Left lung (tissue), 10 donors: ENCODE results near the gene TNIK. TPM values are rescaled to one million over a fixed set of nuclear protein-coding genes. Genes with fewer than 3 reads are reported as not detected.
A peak's percentile ranks its signal among the peaks of the same experiment; 100 is the strongest.

Experiments used
- ATAC-seq: fragments of 200-7000 bp; cut with Tn5 transposase; one replicate; pipeline ENCODE4 v1.9.1; 2020; ENCODE audit warnings: moderate library complexity
- DNase-seq, 4 donors: peaks; one replicate each; pipeline ENCODE4 v3.0.0-alpha.2; 2013 to 2020
- H3K27ac ChIP-seq, 2 donors: fragments of 200-600 bp; sonication (generic) in 1 of 2; one replicate each; pipeline versions ENCODE4 v1.5.0 to v1.8.0; 2020 to 2021
- H3K27me3 ChIP-seq, 2 donors: fragments of 200-600 bp; sonication (generic) in 1 of 2; one replicate each; pipeline versions ENCODE4 v1.5.0 to v1.8.0; 2020 to 2021
- H3K36me3 ChIP-seq, 2 donors: fragments of 200-600 bp; sonication (generic) in 1 of 2; one replicate each; pipeline versions ENCODE4 v1.5.0 to v1.8.0; 2020 to 2021
- H3K4me1 ChIP-seq, 2 donors: fragments of 200-600 bp; one replicate each; pipeline ENCODE4 v1.8.0; 2021
- H3K4me3 ChIP-seq, 2 donors: fragments of 200-600 bp; sonication (generic) in 1 of 2; one replicate each; pipeline versions ENCODE4 v1.5.0 to v1.8.0; 2020 to 2021; ENCODE audit warnings: mild to moderate bottlenecking in 1 of 2
- H3K9me3 ChIP-seq, 2 donors: fragments of 200-600 bp; sonication (generic) in 1 of 2; one replicate each; pipeline versions ENCODE4 v1.5.0 to v1.8.0; 2020 to 2021
- intact Hi-C, 2 donors: fragments of 100-400 bp; cut with DNase I; formaldehyde crosslinking; loops; one replicate each; pipeline versions ENCODE4 v1.11.2 to v1.14.2; 2022
- polyA plus RNA-seq, 6 donors: library from polyadenylated mRNA; unstranded; fragments of 120-200 nt; gene quantifications; one replicate each; pipeline ENCODE4 v1.2.1, GENCODE V29; 2013; ENCODE audit not compliant: insufficient read length in 6 of 6
- total RNA-seq, 2 donors: library from RNA; stranded (reverse); fragmentation: NEBNext Ultra II Directional; extraction: Animal tissue kit (Norgen Biotek cat#: 25700); gene quantifications; one replicate each; pipeline ENCODE4 v1.2.1, GENCODE V29; 2021
- TF ChIP-seq, protein P1 (sequence below), 2 donors: fragments of 200-600 bp; sonication (generic) in 1 of 2; IDR thresholded peaks; one replicate each; pipeline versions ENCODE4 v1.5.0 to v1.8.0; 2021; ENCODE audit warnings: antibody characterized with exemption in 2 of 2
- donor health status: DM: no; HTN: yes; CAD: no.
- donor health status: DM: no; HTN: no; CAD: no.

TNIK gene
- total and polyA plus RNA-seq, 8 donors: 14.8 to 42.0 (median 17.4) TPM

DNA sequence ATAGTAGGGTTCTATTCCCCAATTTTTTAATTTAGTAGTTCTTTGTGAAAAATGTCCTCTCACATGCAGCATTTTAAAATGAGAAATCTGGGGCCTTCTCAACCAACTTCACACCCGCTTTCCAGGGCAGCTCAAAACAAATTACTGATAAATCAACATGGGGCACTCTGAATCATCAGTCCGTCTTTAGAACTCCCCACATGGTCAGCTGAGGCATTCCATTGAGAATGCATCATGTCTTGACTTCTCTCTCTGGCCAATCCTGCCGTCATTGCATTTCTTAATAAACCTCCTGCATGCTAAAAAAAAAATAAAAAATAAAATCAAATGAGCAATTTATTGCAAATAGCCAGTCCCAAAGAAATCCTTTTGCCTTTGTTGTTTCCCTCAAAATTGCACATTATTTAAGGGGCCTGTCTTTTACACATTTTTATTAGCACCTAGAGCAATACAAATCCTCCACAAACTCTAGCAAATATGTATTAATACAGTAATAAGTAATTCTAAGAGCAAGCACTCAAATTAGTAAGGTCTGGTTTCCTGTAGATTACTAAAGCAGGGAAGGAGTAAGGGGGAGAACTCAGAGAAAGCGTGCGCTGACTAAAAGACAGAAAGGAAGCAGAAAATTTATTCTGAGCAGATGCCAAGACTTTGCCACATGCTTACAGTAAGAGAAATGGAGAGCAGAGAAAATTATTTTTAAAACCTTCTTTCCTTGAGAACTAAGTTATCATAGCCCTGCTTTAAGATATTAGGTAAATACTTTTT, 175.7 kb downstream of the TNIK start:
- H3K4me3 ChIP-seq: no peak overlapping the region
- H3K36me3 ChIP-seq: no peaks in the 10 kb centered on the region
- no peaks in the 10 kb centered on the region for H3K4me1 ChIP-seq
- intact Hi-C loops: no loop called here
- peak overlapping the region in 1 of 2 donors; percentile 74 for H3K27ac ChIP-seq
- TF ChIP-seq, protein P1, sequence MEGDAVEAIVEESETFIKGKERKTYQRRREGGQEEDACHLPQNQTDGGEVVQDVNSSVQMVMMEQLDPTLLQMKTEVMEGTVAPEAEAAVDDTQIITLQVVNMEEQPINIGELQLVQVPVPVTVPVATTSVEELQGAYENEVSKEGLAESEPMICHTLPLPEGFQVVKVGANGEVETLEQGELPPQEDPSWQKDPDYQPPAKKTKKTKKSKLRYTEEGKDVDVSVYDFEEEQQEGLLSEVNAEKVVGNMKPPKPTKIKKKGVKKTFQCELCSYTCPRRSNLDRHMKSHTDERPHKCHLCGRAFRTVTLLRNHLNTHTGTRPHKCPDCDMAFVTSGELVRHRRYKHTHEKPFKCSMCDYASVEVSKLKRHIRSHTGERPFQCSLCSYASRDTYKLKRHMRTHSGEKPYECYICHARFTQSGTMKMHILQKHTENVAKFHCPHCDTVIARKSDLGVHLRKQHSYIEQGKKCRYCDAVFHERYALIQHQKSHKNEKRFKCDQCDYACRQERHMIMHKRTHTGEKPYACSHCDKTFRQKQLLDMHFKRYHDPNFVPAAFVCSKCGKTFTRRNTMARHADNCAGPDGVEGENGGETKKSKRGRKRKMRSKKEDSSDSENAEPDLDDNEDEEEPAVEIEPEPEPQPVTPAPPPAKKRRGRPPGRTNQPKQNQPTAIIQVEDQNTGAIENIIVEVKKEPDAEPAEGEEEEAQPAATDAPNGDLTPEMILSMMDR (IDR thresholded peaks at IDR 0.05): no peak
- H3K9me3 ChIP-seq: no peaks in the 10 kb centered on the region
- peak; percentile 77 for ATAC-seq
- H3K27me3 ChIP-seq: no peaks in the 10 kb centered on the region
- DNase-seq: peak in 1 of 4 donors; percentile 35

DNA sequence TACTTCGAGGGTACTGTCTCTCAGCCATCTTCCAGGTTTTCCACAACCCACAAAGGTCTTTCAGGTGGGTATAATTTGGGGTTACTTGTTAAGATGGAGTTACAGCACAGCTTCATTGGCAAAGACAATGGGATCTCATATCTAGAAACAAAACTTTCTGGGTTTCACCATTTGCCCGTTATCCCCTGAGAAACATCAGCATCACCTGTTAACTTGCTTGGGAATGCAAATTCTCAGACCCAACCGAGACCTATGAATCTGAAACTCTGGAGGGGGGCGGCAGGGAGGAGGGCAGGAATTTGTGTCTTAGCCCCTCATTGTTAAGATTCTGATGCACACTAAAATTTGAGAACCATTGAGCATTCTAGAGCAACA, 176.4 kb downstream of the TNIK start:
- TF ChIP-seq, protein P1 (IDR thresholded peaks at IDR 0.05): no peak
- no peak for ATAC-seq
- no peak for DNase-seq
- Histone ChIP-seq H3K4me1 (no peaks in the 10 kb centered on the region), H3K36me3 (no peaks in the 10 kb centered on the region), H3K27ac (peak overlapping the region in 1 of 2 donors; percentile 74), H3K4me3 (no peak overlapping the region), H3K27me3 (no peaks in the 10 kb centered on the region), H3K9me3 (no peaks in the 10 kb centered on the region)
- intact Hi-C loops: no loop called here

DNA sequence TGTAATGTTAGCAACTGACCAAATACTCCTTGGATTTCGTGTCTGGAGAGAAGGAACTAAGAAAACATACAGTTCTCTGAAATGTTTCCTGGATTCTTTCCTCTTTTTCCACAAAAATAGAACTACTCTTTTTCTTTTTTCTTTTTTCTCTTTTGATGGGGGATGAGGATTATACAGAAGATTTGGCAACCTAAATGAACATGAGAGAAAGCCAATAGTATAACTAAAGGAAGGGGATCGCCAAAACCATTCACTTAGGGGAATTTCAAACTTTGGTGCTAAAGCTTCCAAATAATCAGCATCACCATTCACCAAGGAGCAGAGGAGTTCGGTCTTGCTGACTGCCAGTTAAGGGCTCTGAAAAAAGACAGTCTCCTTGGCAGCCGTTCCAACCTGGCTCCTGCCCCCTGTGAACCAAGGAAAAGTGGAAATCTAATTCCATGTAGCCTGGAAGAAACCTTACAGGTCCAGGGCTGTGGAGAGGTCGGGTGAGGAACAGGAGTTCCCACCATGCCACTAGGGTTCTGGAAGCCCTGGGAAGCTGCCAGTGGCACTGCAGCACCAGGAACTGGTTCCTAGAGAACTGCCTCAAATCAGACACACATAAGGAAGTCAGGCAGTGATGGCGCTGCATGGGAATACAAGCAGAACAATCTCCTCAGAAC, 176.9 kb downstream of the TNIK start:
- H3K4me3 ChIP-seq: no peak overlapping the region
- no peaks in the 10 kb centered on the region for H3K9me3 ChIP-seq
- peak overlapping the region in 1 of 2 donors; percentile 74 for H3K27ac ChIP-seq
- no peak for ATAC-seq
- no peaks in the 10 kb centered on the region for H3K4me1 ChIP-seq
- H3K36me3 ChIP-seq: no peaks in the 10 kb centered on the region
- H3K27me3 ChIP-seq: no peaks in the 10 kb centered on the region
- TF ChIP-seq, protein P1 (IDR thresholded peaks at IDR 0.05): no peak
- DNase-seq: no peak
- intact Hi-C loops: no loop called here

DNA sequence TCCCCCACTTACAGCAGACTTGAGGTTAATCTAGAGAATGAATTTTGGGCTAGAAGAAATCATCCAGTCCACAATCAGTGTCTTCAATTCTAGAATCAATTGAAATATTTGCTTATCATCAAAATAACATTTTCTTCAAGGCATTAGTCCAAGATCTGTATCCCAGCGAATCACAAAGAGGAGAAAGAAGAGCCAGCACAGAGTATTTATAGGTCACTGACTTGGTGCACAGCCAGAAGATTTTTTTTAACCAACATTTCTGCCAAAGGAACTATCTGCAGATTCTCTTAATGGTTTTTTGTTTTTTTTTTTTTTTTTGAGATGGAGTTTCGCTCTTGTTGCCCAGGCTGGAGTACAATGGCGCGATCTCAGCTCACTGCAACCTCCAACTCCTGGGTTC, 178.2 kb downstream of the TNIK start:
- no peaks in the 10 kb centered on the region for H3K36me3 ChIP-seq
- intact Hi-C loops: no loop called here
- H3K4me1 ChIP-seq: no peaks in the 10 kb centered on the region
- peak in 2 of 4 donors; percentile 60 to 78 for DNase-seq
- no peak overlapping the region for H3K4me3 ChIP-seq
- ATAC-seq: no peak
- H3K27ac ChIP-seq: peak overlapping the region in 1 of 2 donors; percentile 74
- TF ChIP-seq, protein P1 (IDR thresholded peaks at IDR 0.05): no peak
- no peaks in the 10 kb centered on the region for H3K27me3 ChIP-seq
- H3K9me3 ChIP-seq: no peaks in the 10 kb centered on the region

DNA sequence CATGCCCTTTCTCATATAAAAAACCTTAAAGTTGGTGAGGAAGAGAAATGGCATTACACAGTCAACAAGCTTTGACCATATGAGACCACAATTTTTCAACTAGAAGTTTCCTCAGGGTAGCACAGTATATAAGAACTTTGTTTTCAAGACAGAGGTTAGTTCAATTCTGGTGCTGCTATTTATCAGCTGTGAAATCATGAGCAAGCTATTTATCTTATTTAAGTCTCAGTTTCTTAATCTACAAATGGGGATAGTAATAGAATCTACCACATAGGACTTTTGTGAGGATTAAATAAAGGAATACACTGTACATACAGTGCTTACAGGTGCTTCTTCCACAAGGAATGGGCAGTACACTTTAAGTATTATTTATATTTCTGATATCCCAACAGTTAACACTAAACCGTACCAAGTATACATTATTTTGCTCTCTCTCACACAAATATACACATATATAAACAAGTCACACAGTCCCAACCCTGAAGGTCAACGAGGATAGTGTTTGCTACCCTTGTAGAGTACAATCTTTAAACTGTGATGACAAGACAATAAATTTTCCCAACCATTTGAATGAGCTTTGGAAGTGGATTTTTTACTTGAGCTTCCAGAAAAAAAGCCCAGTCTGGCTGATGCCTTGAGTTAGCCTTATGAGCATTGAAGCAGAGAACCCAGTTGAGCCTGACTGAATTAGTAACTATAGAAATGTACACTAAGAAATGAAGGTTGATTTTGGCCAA, 178.8 kb downstream of the TNIK start:
- no peak for ATAC-seq
- H3K27ac ChIP-seq: no peak overlapping the region

More for the DNA sequence above, 178.8 kb downstream of the TNIK start:
- no peaks in the 10 kb centered on the region for H3K9me3 ChIP-seq
- TF ChIP-seq, protein P1 (IDR thresholded peaks at IDR 0.05): no peak
- H3K27me3 ChIP-seq: no peaks in the 10 kb centered on the region
- H3K36me3 ChIP-seq: no peaks in the 10 kb centered on the region
- no peak for DNase-seq
- H3K4me3 ChIP-seq: no peak overlapping the region
- intact Hi-C loops: no loop called here
- H3K4me1 ChIP-seq: no peaks in the 10 kb centered on the region
